Central memory CD8-positive, alpha-beta T cell (primary cell): ENCODE data around the gene NR2C2.

Experiments used
- ATAC-seq: fragments of 150-1000 bp; cut with Tn5 transposase; replicated peaks from 2 replicates; pipeline ENCODE4 v1.10.0; 2022; ENCODE audit warnings: mild to moderate bottlenecking, moderate FRiP score, moderate number of reproducible peaks; ENCODE audit not compliant: poor library complexity, severe bottlenecking; ENCODE audit errors: extremely low read depth
- DNase-seq, 2 donors: peaks; one replicate each; pipeline ENCODE4 v3.0.0; 2021; ENCODE audit warnings: low spot score in 2 of 2
- H3K27ac Mint-ChIP-seq: one replicate; pipeline ENCODE4 v1.8.0; 2022; ENCODE audit warnings: low read depth, mild to moderate bottlenecking, moderate library complexity, mixed read lengths
- H3K27me3 Mint-ChIP-seq: one replicate; pipeline ENCODE4 v1.8.0; 2022; ENCODE audit warnings: mixed read lengths
- H3K36me3 Mint-ChIP-seq: one replicate; pipeline ENCODE4 v1.8.0; 2022; ENCODE audit warnings: mild to moderate bottlenecking, moderate library complexity, mixed read lengths; ENCODE audit not compliant: insufficient read depth
- H3K4me1 Mint-ChIP-seq: one replicate; pipeline ENCODE4 v1.8.0; 2022; ENCODE audit warnings: mixed read lengths
- H3K4me3 Mint-ChIP-seq: one replicate; pipeline ENCODE4 v1.8.0; 2022; ENCODE audit warnings: mild to moderate bottlenecking, moderate library complexity, mixed read lengths
- H3K9me3 Mint-ChIP-seq: one replicate; pipeline ENCODE4 v1.8.0; 2022; ENCODE audit warnings: mixed read lengths

NR2C2 gene

DNA sequence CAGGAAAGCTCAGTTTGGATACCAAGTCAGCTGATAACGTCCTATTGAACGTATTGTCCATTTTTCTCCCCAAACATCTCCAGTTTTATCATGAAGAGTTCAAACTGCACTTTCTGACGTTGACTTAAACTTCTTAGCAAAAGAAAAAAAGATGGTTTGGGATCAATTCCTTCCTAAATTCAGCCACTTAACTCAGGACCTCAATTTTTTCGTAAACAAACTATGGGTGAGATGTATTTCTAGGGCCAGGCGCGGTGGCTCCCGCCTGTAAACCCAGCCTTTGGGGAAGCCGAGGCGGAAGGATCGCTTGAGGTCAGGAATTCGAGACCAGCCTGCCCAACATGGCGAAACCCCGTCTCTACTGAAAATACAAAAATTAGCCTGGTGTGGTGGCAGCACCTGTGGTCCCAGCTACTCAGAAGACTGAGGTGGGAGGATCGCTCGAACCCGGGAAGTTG is 118.2 kb downstream of the NR2C2 start:
- peaks cover 27% of the 10 kb centered on the region for H3K4me1 Mint-ChIP-seq

DNA sequence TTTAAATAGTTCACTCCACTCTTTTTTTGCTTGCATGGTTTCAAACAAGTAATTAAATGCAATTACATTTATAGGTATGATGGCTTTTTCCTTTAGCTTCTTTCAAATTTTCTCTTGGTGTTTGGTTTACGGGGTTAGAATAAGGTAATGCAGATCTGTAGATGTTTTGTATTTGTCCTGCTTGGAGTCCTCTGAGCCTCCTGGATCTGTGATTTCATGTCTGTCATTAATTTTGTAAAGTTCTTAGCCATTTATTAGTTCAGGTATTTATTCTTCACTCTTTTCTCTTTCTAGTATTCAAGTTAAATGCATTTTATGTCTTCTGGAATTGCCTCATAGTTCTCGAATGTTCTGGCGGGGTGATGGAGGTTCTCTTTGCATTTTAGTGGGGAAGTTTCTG is 119.1 kb downstream of the NR2C2 start:
- ATAC-seq (no peak), DNase-seq (no peak)
- H3K27me3 Mint-ChIP-seq: no peaks in the 10 kb centered on the region
- H3K36me3 Mint-ChIP-seq: peaks cover 9% of the 10 kb centered on the region
- peak overlapping the region; percentile 94 for H3K4me3 Mint-ChIP-seq
- peaks cover 22% of the 10 kb centered on the region for H3K4me1 Mint-ChIP-seq
- no peaks in the 10 kb centered on the region for H3K9me3 Mint-ChIP-seq
- H3K27ac Mint-ChIP-seq: no peak overlapping the region

More for the DNA sequence above, 118.2 kb downstream of the NR2C2 start:
- no peak for ATAC-seq
- Mint-ChIP-seq H3K9me3 (no peaks in the 10 kb centered on the region), H3K36me3 (peaks cover 9% of the 10 kb centered on the region), H3K4me3 (peak overlapping the region; percentile 94), H3K27me3 (no peaks in the 10 kb centered on the region), H3K27ac (peak overlapping the region; percentile 89)
- no peak for DNase-seq

DNA sequence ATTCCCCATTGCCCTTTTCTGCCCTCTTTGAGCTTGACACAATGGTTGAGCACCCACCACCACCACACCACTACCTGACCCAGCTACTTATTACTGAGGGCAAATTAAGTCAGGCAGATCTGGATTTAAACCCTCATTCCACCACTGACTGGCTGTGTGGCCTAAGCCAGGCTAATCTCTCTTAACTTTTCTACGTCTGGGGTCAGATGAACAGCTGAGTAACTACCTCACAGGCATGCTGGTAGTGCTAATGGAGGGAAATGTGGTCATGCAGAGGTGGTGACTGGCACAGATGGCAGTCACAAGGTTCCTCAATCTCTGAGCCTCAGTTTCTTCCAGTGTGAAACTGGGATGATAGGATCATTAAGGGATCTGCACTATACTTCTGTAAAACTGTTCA is 122.1 kb downstream of the NR2C2 start:
- DNase-seq (no peak), ATAC-seq (no peak)
- Mint-ChIP-seq H3K4me1 (peaks cover 10% of the 10 kb centered on the region), H3K27me3 (no peaks in the 10 kb centered on the region), H3K36me3 (peaks cover 21% of the 10 kb centered on the region), H3K27ac (peak overlapping the region; percentile 17), H3K9me3 (no peaks in the 10 kb centered on the region), H3K4me3 (no peak overlapping the region)

DNA sequence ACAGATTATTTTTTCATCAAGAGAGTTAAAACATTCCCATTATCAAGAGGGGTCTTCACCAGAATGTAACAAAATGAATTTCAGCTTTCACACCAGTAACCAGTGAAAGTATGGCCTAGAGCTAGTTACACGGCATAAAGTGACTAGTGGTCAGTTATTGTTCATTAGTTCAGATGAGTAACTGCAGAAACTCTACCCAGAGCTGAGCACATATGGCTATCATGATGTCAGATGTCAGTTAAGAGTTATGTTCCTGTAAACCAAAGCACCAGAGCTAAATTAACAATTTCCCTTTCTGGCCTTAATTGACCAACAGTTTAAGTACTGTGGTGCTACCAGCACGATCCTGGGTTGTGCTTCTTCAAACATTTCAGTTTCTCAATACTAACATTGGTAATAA is 124.3 kb downstream of the NR2C2 start:
- Mint-ChIP-seq H3K27me3 (no peaks in the 10 kb centered on the region), H3K27ac (no peak overlapping the region), H3K4me3 (no peak overlapping the region), H3K4me1 (no peaks in the 10 kb centered on the region), H3K9me3 (no peaks in the 10 kb centered on the region), H3K36me3 (peaks cover 34% of the 10 kb centered on the region)
- DNase-seq (no peak), ATAC-seq (no peak)

DNA sequence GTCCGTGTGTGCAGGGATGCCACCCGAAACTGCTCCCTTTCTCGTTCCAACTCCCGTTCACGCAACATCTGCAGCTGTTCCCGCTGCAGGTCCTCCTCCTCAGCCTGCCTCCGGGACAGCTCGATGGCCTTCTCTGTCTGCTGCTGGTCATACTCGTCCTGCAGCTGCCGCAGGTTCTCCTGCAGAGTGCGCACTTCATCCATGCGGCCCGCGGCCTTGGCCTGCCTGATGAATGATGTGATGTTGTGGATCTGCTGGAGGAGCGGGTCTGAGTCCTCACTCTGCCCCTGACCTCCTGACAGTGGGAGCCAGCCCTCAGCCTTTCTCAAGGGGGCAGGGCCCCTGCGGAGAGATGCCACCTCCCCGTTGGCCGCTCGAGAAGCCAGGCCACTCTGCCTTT is 127.1 kb downstream of the NR2C2 start:
- Mint-ChIP-seq H3K9me3 (no peaks in the 10 kb centered on the region), H3K4me3 (no peak overlapping the region), H3K27me3 (no peaks in the 10 kb centered on the region), H3K27ac (no peak overlapping the region), H3K36me3 (peaks cover 50% of the 10 kb centered on the region), H3K4me1 (no peaks in the 10 kb centered on the region)
- no peak for ATAC-seq
- no peak for DNase-seq

DNA sequence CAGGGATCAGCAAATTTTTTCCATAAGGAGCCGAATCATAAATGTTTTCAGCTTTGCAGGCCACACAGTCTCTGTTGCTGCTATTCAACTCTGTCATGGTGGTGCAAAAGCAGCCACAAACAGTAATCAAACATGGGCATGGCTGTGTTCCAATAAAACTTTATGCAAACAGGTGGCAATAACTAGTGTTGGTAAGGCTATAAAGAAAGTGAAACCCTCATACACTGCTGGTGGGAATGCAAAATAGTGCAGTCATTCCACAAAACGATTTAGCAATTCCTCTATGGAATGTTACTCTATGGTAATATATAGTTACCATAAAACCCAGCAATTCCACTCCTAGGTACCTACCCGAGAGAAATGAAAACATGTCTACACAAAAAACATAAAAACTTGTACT is 131.7 kb downstream of the NR2C2 start:
- Mint-ChIP-seq H3K27me3 (no peaks in the 10 kb centered on the region), H3K27ac (no peak overlapping the region), H3K4me3 (no peak overlapping the region), H3K4me1 (peaks cover 13% of the 10 kb centered on the region), H3K9me3 (no peaks in the 10 kb centered on the region), H3K36me3 (peaks cover 73% of the 10 kb centered on the region)
- no peak for DNase-seq
- ATAC-seq: no peak

DNA sequence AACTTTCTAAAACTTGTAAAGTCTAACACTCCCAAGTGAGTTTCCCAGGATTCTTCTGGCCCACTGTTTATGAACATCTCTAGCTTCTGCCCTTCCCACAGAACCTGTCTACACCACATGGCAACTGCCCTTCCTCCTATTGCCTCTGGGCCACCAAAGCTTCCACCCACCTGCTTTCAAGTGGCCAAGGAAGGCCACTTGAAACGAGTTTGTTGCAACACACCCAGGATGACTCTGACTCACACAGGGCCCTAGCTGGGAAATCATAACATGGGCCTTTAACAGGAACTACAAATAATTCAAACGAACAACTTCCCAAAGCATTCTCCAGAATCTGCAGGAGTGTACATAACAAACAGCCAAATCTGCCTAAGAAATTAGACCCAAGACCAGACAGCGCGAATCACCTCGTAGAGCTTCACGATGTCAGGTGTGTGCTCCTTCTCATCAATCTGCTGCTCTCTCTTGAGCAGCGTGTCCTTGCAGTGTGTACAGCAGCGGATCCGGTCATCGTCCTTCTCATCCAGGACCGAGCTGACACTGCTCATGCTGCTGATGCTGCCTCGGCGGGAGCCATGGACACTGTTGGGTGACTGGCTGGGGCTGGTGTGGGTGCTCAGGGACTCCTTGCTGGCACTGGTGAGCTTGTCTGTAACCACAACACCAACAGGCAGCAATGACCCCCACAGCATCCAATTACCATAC is 134.7 kb downstream of the NR2C2 start:
- no peaks in the 10 kb centered on the region for H3K9me3 Mint-ChIP-seq
- peaks cover 13% of the 10 kb centered on the region for H3K4me1 Mint-ChIP-seq
- no peaks in the 10 kb centered on the region for H3K27me3 Mint-ChIP-seq
- no peak for ATAC-seq
- DNase-seq: no peak
- no peak overlapping the region for H3K27ac Mint-ChIP-seq
- H3K36me3 Mint-ChIP-seq: peaks cover 70% of the 10 kb centered on the region
- H3K4me3 Mint-ChIP-seq: no peak overlapping the region

DNA sequence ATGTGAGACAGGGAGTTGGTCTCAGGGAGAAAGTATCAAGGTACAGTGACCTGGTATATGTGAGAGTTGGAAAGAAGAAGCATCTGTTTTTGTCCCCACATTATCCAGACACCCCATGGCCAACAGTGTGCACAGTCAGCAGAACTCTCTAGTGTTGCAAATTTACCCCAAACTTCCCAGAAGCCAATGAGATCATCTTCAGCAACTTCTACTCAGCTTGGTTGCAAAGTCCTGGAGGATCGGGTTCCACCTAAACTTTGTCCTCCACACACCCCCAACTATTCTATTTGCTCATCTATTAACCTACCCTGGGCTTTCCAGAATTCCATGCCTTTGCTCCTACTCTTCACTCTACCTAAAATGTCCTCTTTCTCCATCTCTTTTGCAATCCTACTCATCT is 135.9 kb downstream of the NR2C2 start:
- H3K27me3 Mint-ChIP-seq: no peaks in the 10 kb centered on the region

DNA sequence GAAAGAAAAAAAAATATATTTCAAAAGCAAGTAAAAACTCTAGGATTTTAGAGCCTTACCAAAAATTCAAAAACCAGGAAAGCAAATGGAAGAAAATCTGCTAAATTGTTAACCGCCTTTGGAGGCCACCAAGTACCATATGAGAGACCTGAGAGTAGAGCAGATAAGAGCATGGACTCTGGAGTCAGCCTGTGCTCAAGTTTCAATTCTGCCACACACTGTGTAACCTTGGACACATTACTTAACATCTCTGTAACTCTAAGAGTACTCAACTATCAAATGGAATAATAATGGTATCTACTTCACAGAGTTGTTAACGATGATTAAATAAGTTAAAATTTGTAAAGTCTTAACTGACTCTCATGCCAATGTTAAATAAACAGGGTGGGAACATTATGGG is 138.9 kb downstream of the NR2C2 start:
- no peak for DNase-seq
- Mint-ChIP-seq H3K27ac (no peak overlapping the region), H3K36me3 (peaks cover 58% of the 10 kb centered on the region), H3K4me1 (peaks cover 13% of the 10 kb centered on the region), H3K4me3 (no peak overlapping the region), H3K27me3 (no peaks in the 10 kb centered on the region), H3K9me3 (no peaks in the 10 kb centered on the region)
- no peak for ATAC-seq

More for the DNA sequence above, 135.9 kb downstream of the NR2C2 start:
- Mint-ChIP-seq H3K36me3 (peaks cover 66% of the 10 kb centered on the region), H3K4me1 (peaks cover 13% of the 10 kb centered on the region), H3K27ac (no peak overlapping the region), H3K9me3 (no peaks in the 10 kb centered on the region), H3K4me3 (no peak overlapping the region)
- ATAC-seq: no peak
- DNase-seq: no peak

DNA sequence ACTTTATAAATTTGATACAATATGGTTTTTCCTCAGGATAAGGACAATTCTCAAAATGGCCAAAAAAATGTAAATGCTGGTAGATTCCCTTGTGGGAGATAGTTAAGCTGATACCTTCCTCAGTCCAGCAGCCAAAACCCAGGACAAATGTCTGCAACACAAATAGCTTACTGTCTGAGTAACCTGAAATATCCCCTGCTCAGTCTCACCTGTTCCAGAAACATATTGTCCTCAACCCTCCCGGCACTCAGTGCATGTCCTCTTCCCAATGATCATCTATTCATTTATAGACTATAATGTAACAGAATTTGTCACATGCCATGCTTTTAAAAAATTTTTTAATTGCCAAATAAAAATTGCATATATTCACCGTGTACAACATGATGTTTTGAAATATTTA is 139.3 kb downstream of the NR2C2 start:
- Mint-ChIP-seq H3K36me3 (peaks cover 57% of the 10 kb centered on the region), H3K4me1 (peaks cover 9% of the 10 kb centered on the region), H3K27ac (no peak overlapping the region), H3K9me3 (no peaks in the 10 kb centered on the region), H3K4me3 (no peak overlapping the region), H3K27me3 (no peaks in the 10 kb centered on the region)
- ATAC-seq: no peak
- no peak for DNase-seq

DNA sequence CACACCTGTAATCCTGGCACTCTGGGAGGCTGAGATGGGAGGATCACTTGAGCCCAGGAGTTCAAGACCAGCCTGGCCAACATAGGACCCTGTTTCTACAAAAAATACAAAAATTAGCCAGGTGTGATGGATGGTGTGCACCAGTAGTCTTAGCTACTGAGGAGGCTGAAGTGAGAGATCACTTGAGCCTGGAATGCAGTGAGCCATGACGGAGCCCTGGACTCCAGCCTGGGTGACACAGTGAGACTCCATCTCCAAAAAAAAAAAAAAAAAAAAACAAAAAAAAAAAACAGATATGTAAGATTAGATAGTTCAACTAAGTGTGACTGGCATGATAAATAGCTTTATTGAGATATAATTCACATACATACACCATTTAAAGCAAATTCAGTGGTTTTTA is 141.8 kb downstream of the NR2C2 start:
- ATAC-seq: no peak
- Mint-ChIP-seq H3K36me3 (peaks cover 43% of the 10 kb centered on the region), H3K9me3 (no peaks in the 10 kb centered on the region), H3K27me3 (no peaks in the 10 kb centered on the region), H3K4me1 (no peaks in the 10 kb centered on the region), H3K27ac (no peak overlapping the region), H3K4me3 (no peak overlapping the region)
- no peak for DNase-seq

DNA sequence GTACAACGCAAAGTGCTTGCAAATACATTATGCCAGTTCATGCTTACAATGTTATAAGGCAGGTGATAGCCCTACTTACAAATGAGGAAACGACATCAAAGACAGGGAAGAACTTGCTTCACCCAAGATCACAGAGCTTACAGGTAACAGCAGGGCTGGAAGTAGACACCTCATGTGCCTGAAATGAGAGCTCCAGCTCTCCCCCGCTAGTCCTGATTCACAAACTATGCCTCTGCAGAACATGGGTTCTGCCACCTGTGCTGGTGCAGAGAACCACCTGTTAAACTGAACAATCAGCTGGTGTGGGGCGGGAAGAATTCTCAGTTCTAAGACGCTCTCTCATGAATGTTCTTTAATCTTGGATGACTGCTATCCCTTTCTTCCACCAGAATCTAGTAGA is 144.2 kb downstream of the NR2C2 start:
- H3K27ac Mint-ChIP-seq: no peak overlapping the region
- H3K4me1 Mint-ChIP-seq: no peaks in the 10 kb centered on the region
- H3K27me3 Mint-ChIP-seq: no peaks in the 10 kb centered on the region
- H3K4me3 Mint-ChIP-seq: no peak overlapping the region
- ATAC-seq (no peak), DNase-seq (no peak)
- H3K36me3 Mint-ChIP-seq: peaks cover 38% of the 10 kb centered on the region
- no peaks in the 10 kb centered on the region for H3K9me3 Mint-ChIP-seq

DNA sequence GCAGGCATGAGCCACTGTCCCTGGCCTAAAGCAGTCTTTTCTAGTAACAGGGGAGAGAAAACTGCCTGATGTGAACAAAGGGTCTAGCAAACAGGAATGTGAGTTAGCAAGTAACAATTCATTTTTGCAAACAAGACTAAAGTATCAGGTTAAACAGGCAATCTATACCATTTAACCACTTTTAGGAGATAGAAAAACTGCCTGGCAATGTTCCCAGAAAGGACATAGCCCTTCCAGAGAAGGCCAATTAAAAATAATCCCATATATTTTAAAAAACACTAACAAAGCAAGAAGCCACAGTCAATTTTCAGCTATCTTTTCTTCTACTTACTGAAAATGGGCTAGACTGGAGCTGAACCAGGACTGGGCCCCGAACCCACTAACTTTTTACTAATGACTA is 145.3 kb downstream of the NR2C2 start:
- Mint-ChIP-seq H3K9me3 (no peaks in the 10 kb centered on the region), H3K4me1 (peaks cover 3% of the 10 kb centered on the region), H3K36me3 (peaks cover 30% of the 10 kb centered on the region), H3K27me3 (no peaks in the 10 kb centered on the region), H3K27ac (no peak overlapping the region), H3K4me3 (no peak overlapping the region)
- DNase-seq (no peak), ATAC-seq (no peak)
